HEK293T (cell line): Measurements from ENCODE around the gene CBLB.
"Not testable (repeated sequence)": the region's sequence is repeated elsewhere in the genome, so short reads cannot be mapped to it uniquely, and the experiment has no call there.

Source experiments
- CTCF ChIA-PET: fragments of 350-600 bp; formaldehyde crosslinking; extraction: SDS; loops from one replicate; lab custom pipeline; 2021; ENCODE audit warnings: antibody characterized with exemption, inconsistent platforms; lab: Yijun Ruan, JAX
- POLR2A ChIA-PET: fragments of 350-600 bp; formaldehyde crosslinking; extraction: SDS; loops from one replicate; lab custom pipeline; 2020; ENCODE audit warnings: antibody characterized with exemption, inconsistent platforms; lab: Yijun Ruan, JAX
- DNase-seq: peaks from one replicate; pipeline ENCODE4 v3.0.0; 2012; ENCODE audit warnings: mixed read lengths; ENCODE audit errors: extremely low spot score
- ARNT ChIP-seq: fragments of 450-650 bp; IDR thresholded peaks from 2 replicates; pipeline ENCODE4 v1.6.1; 2017; ENCODE audit warnings: mild to moderate bottlenecking
- BHLHE40 ChIP-seq: fragments of 450-650 bp; IDR thresholded peaks from 2 replicates; pipeline ENCODE4 v1.6.1; 2016; ENCODE audit warnings: mild to moderate bottlenecking, moderate library complexity, borderline replicate concordance
- CTBP1 ChIP-seq: fragments of 450-650 bp; IDR thresholded peaks from 2 replicates; pipeline ENCODE4 v1.6.1; 2016; ENCODE audit warnings: borderline replicate concordance
- ELF4 ChIP-seq: fragments of 450-650 bp; IDR thresholded peaks from 2 replicates; pipeline ENCODE4 v1.6.1; 2017; ENCODE audit warnings: antibody characterized with exemption
- FOXA1 ChIP-seq: fragments of 450-650 bp; IDR thresholded peaks from 2 replicates; pipeline ENCODE4 v1.6.1; 2016; ENCODE audit warnings: mild to moderate bottlenecking
- FOXK2 ChIP-seq: fragments of 450-650 bp; IDR thresholded peaks from 2 replicates; pipeline ENCODE4 v1.6.1; 2016; ENCODE audit warnings: mild to moderate bottlenecking
- FOXM1 ChIP-seq: fragments of 450-650 bp; IDR thresholded peaks from 2 replicates; pipeline ENCODE4 v1.6.1; 2017; ENCODE audit warnings: mild to moderate bottlenecking, borderline replicate concordance
- HDGF ChIP-seq: fragments of 450-650 bp; IDR thresholded peaks from 2 replicates; pipeline ENCODE4 v1.6.1; 2017; ENCODE audit warnings: antibody characterized with exemption, borderline replicate concordance
- L3MBTL2 ChIP-seq: fragments of 450-650 bp; conservative IDR thresholded peaks from 2 replicates; pipeline ENCODE4 v1.6.1; 2016; ENCODE audit warnings: mild to moderate bottlenecking
- LEF1 ChIP-seq: fragments of 450-650 bp; IDR thresholded peaks from 2 replicates; pipeline ENCODE4 v1.6.1; 2017; ENCODE audit warnings: mild to moderate bottlenecking, borderline replicate concordance
- NFRKB ChIP-seq: fragments of 450-650 bp; IDR thresholded peaks from 2 replicates; pipeline ENCODE4 v1.6.1; 2016; ENCODE audit warnings: mild to moderate bottlenecking, moderate library complexity
- SP1 ChIP-seq: fragments of 450-650 bp; IDR thresholded peaks from 2 replicates; pipeline ENCODE4 v1.6.1; 2017
- SUZ12 ChIP-seq: fragments of 450-650 bp; IDR thresholded peaks from 2 replicates; pipeline ENCODE4 v1.6.1; 2016; ENCODE audit warnings: mild to moderate bottlenecking
- TARDBP ChIP-seq: fragments of 450-650 bp; IDR thresholded peaks from 2 replicates; pipeline ENCODE4 v1.6.1; 2016
- ZNF384 ChIP-seq: fragments of 450-650 bp; IDR thresholded peaks from 2 replicates; pipeline ENCODE4 v1.6.1; 2016
- TF ChIP-seq, protein P1 (sequence below): fragments of 450-650 bp; IDR thresholded peaks from 2 replicates; pipeline ENCODE4 v1.6.1; 2016

The CBLB gene

DNA sequence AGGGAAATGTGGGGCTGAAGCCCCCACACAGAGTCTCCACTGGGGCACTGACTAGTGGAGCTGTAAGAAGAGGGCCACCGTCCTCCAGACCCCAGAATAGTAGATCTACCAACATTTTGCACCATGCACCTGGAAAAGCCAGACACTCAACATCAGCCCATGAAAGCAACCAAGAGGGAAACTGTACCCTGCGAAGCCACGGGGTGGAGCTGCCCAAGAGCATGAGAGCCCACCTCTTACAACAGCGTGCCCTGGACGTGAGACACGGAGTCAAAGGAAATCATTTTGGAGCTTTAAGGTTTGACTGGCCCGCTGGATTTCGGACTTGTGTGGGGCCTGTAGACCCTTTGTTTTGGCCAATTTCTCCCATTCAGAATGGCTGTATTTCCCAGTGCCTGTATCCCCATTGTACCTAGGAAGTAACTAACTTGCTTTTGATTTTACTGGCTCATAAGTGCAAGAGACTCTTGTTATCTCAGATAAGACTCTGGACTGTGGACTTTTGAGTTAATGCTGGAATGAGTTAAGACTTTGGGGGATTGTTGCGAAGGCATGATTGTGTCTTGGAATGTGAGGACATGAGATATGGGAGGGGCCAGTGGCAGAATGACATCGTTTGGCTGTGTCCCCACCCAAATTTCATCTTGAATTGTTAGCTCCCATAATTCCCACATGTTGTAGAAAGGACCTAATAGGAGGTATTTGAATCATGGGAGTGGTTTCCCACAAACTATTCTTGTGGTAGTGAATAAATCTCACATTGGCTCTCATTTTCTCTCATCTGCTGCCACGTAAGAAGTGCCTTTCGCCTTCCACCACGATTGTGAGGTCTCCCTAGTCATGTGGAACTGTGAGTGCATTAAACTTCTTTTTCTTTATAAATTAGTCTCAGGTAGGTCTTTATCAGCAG, 105.8 kb downstream of the CBLB start:
- ChIA-PET CTCF (no interaction called here), POLR2A (no interaction called here)
- TF ChIP-seq BHLHE40: no peak
- TF ChIP-seq CTBP1: no peak
- no peak for TF ChIP-seq SUZ12
- TF ChIP-seq FOXM1: no peak
- no peak for TF ChIP-seq FOXA1
- TF ChIP-seq NFRKB: no peak
- TF ChIP-seq TARDBP: no peak
- no peak for TF ChIP-seq LEF1
- no peak for TF ChIP-seq ZNF384
- TF ChIP-seq ELF4: no peak
- no peak for DNase-seq

DNA sequence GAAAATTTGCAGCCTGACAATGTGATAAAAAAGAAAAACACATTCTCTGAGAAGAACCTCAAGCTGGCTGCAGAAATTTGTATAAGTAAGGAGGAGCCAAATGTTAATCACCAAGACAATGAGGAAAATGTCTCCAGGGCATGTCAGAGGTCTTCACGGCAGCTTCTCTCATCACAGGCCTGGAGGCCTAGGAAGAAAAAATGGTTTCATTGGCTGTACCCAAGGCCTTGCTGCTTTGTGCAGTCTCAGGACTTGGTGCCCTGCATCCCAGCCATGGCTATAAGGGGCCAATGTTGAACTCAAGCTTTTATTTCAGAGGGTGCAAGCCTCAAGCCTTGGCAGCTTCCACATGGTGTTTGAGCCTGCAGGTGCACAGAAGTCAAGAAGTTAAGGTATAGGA, 106.6 kb downstream of the CBLB start:
- CTCF ChIA-PET, POLR2A ChIA-PET, DNase-seq: not testable (repeated sequence)

DNA sequence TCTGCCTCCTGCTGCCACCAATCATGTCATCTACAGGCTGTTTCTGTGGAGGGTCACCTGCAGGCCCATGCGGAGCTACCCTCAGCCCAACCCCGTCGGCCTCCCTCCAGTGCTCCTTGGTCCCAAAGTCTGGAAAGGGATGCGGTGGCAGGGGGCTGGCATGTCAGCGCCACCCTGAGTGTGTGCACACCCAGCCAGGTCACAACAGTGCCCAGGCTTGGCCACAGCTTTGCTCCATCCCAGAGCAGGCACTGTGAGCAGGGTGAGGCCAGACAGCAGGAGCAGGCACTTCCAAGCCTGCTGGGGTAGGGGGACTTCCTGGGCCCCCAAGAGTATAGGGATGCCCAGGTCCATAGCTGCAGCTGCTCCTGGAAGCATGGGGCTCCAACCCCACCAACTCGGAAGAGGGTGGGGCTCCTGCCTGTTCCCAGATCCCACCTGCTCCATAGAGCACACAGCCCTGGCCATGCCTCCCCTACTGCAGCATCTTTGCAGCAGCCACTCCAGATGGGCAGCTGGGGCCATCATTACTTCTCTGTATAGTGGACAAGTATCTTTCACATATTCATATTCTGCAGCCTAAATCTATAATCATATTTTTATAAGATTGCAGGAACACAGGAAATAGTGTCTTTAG, 109.3 kb downstream of the CBLB start:
- ChIA-PET CTCF (no interaction called here), POLR2A (no interaction called here)
- TF ChIP-seq L3MBTL2 (no peak), ARNT (no peak), FOXK2 (no peak), HDGF (no peak)
- DNase-seq: no peak

DNA sequence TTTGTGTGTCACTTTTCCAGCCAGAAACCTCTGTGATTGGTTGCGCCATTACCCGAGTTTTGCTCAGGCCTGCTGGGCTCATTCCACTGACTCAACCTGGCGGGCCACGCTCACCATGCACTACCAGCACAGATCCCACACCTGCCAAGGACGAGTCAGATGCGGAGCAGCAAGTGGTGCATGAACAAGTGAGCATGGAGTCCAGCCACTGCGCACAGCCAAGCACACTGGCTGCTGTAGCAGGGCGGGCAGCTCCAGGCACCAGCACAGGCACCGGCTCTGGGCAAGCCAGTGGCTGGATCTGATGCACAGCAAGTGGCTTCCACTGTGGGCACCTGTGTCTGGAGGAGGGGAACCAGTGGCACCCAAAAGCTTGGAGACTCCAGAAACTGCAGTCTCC, 110.4 kb downstream of the CBLB start:
- CTCF ChIA-PET: no interaction called here
- no peak for DNase-seq
- POLR2A ChIA-PET: no interaction called here
- no peak for TF ChIP-seq LEF1
- TF ChIP-seq, protein P1, sequence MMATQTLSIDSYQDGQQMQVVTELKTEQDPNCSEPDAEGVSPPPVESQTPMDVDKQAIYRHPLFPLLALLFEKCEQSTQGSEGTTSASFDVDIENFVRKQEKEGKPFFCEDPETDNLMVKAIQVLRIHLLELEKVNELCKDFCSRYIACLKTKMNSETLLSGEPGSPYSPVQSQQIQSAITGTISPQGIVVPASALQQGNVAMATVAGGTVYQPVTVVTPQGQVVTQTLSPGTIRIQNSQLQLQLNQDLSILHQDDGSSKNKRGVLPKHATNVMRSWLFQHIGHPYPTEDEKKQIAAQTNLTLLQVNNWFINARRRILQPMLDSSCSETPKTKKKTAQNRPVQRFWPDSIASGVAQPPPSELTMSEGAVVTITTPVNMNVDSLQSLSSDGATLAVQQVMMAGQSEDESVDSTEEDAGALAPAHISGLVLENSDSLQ: no peak
- no peak for TF ChIP-seq L3MBTL2
- no peak for TF ChIP-seq TARDBP
- no peak for TF ChIP-seq ELF4
- TF ChIP-seq BHLHE40: no peak
- TF ChIP-seq ZNF384: no peak
- TF ChIP-seq CTBP1: no peak
- TF ChIP-seq HDGF: no peak
- TF ChIP-seq SUZ12: no peak
- TF ChIP-seq NFRKB: no peak
- no peak for TF ChIP-seq FOXA1
- TF ChIP-seq FOXM1: no peak

DNA sequence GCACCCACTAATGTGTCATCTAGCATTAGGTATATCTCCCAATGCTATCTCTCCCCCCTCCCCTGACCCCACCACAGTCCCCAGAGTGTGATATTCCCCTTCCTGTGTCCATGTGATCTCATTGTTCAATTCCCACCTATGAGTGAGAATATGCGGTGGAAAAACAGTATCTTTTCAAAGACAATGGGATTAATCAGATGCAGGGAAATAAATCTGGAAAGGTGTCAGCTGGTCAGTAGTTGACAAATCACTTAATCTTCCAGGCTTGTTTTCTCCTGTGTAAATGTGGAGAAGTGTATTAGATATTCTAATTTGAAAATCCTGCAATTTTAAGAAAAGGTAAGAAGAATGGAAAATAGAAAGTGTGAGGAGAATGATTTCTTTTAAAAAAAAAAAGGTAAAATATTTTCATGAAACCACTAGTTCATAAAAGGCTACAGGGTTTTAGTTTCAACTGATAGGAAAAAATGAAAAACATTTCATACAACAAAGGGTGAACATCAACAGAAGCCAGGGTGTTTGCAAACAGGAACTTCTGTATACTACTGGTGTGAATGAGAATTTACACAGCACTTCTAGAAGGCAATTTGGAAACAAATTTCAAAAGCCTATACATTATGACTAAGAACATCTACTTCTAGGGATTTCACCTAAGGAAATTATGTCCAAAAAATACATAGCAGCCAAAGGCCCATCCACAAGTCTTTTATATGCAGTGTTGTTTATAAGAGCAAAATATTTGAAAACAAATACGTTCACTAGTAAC, 113.5 kb downstream of the CBLB start:
- POLR2A ChIA-PET: no interaction called here
- DNase-seq: no peak
- no peak for TF ChIP-seq NFRKB
- CTCF ChIA-PET: no interaction called here

DNA sequence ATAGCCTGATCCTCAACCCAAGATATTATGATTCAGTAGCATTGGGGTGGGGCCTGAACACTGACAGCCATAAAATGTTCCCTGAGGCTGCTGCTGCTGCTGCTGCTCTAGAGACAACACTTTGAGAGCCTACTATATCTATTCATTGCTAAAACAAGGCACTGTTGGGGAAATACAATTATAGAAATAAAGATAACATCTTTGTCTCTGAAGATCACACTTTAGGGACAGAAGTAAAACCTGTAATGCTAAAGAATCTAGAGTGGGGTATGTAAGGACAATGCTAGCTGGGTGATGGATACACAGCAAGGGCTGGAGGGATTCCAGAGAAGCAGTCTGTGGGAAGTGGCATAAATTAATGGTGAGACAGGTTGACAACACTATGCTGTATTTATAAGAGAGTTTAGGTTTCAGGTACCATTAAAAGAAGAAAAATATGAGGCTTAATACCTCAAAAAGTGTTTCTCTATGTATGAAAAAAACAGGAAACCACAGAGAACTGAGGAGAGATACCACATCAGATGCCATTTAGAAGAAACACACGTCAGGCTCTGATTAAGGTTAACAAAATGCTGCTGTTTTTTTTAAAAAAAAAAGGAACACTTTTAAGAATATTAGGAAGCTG, 115.9 kb downstream of the CBLB start:
- TF ChIP-seq SUZ12 (no peak), ELF4 (no peak), CTBP1 (no peak), FOXA1 (no peak), FOXM1 (no peak)
- TF ChIP-seq, protein P1: peak; percentile 64
- ChIA-PET POLR2A (no interaction called here), CTCF (no interaction called here)
- DNase-seq: peak; percentile 10

DNA sequence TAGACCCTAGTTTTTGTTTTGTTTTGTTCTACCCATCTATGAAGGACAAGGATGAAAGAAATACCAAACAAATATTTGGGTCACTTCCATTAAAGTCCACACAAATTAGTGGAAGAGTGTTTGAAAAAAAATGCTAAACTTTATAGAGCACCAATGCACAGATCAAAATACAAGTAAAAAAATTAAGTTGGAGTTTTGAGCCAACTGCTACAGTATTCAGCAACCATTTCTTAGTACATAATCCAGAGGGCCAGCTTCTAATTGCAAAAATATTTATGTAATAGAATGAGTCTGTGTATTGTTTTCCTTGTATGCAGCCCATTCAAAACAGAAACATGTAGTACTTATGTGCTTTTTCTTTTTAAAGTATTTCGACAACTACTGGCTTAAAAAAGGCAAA, 121.1 kb downstream of the CBLB start:
- TF ChIP-seq FOXK2: no peak
- no peak for TF ChIP-seq L3MBTL2
- TF ChIP-seq, protein P1: no peak
- TF ChIP-seq FOXA1: no peak
- TF ChIP-seq CTBP1: no peak
- TF ChIP-seq TARDBP: no peak
- no peak for TF ChIP-seq ARNT
- TF ChIP-seq FOXM1: no peak
- no peak for TF ChIP-seq ZNF384
- TF ChIP-seq SUZ12: no peak
- TF ChIP-seq NFRKB: no peak
- no peak for TF ChIP-seq ELF4
- TF ChIP-seq BHLHE40: no peak
- no peak for TF ChIP-seq LEF1
- TF ChIP-seq SP1: no peak
- no peak for TF ChIP-seq HDGF
- DNase-seq: no peak
- ChIA-PET CTCF (no interaction called here), POLR2A (no interaction called here)
